Kidney epithelial cell (primary cell): ENCODE measurements around the gene DOCK4. TPM values are rescaled to one million over a fixed set of nuclear protein-coding genes. Genes with fewer than 3 reads are reported as not detected.

Source experiments
- DNase-seq: peaks from one replicate; pipeline ENCODE4 v3.0.0-alpha.2; 2010; ENCODE audit warnings: low read depth
- H3K27me3 ChIP-seq: 2 replicates; pipeline ENCODE4 v1.6.0; 2011; ENCODE audit warnings: low read length; ENCODE audit not compliant: control insufficient read depth, insufficient read depth
- H3K36me3 ChIP-seq: 2 replicates; pipeline ENCODE4 v1.5.1; 2011; ENCODE audit warnings: low read length; ENCODE audit not compliant: control insufficient read depth, insufficient read depth
- H3K4me3 ChIP-seq: 2 replicates; pipeline ENCODE4 v1.5.1; 2011; ENCODE audit warnings: low read depth, mild to moderate bottlenecking, control low read depth, low read length
- CTCF ChIP-seq: IDR thresholded peaks from 2 replicates; pipeline ENCODE4 v1.5.1; 2011; ENCODE audit warnings: mild to moderate bottlenecking, moderate library complexity, low read length, control low read depth, inconsistent platforms; ENCODE audit not compliant: insufficient read depth, poor library complexity, severe bottlenecking
- total RNA-seq: library from RNA; depleted of rRNA; stranded (reverse); fragments of >200 nt; gene quantifications from 2 replicates; pipeline ENCODE4 v1.2.3, GENCODE V29; 2015

DOCK4 gene
- total RNA-seq, 1 donor from 2014 or later = 16.8 TPM

DNA sequence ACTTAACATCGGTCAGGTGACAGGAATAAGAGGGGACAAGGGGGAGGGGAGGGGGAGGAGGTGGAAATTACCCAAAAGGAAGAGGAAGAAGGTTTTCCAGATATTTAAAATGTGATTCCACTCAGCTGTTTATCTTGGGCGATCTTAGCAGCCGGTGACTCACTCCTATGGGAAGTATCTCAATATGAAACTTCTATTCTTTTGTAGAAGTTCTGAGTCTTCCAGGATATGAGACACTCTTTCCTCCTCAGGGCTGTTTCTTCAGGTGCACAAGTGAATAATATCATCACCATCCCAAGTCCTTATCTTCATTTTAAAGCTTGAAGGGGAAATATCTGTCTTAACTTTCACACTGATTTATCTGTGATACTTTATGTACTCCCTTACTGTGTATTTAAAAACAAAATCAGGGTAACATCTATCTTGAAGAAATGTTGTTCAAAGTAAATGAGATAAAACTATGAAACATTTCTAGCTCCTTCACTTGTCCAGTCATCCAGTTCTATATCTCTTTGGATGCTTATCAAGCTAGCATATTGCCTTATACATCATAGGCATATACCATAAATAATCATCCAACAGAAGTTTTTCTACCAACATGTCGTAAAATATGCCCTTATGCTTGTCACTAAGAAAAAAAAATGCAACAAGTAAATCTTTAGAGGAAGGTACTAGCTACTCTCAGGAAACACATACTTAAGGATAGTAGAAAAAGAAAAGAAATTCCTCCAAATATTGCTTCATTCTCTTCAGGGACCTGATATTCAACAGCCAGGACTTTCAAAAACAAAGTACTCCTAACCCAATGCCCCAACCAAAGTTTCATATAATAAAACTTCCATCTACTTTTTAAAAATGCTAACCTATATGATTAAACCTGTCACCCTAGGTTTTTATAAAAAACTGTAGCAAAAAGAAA lies 13.7 kb downstream of the DOCK4 start:
- no peak overlapping the region for H3K4me3 ChIP-seq
- DNase-seq = peak; percentile 42
- no peak for TF ChIP-seq CTCF
- H3K27me3 ChIP-seq = no peaks in the 10 kb centered on the region
- H3K36me3 ChIP-seq = no peaks in the 10 kb centered on the region

DNA sequence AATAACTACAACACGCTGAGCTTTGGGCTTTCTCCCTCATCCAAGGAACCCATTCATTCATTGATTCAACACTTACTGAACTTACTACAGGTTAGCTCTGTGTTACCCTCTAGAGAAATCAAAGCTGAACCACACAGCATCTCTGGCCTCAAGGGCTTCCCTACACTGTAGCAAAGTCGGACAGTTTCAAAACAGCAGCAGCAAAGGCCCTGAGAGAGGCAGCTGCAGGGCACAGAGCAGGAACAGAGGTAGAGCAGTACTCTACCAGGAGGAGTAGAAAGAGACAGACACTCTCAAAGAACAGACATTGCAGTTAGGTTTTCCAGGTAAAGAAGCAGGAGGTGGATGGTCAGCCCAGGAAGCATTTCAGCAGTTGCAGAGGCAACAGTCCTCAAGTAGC lies 16.1 kb downstream of the DOCK4 start:
- Histone ChIP-seq H3K27me3 (no peaks in the 10 kb centered on the region), H3K36me3 (no peaks in the 10 kb centered on the region), H3K4me3 (no peak overlapping the region)
- TF ChIP-seq CTCF = no peak
- DNase-seq = no peak

GRCh38 chr7:112189691-112190090 lies 16.5 kb downstream of the DOCK4 start:
- Histone ChIP-seq H3K4me3 (no peak overlapping the region), H3K36me3 (no peaks in the 10 kb centered on the region), H3K27me3 (no peaks in the 10 kb centered on the region)
- DNase-seq = no peak
- no peak for TF ChIP-seq CTCF

DNA sequence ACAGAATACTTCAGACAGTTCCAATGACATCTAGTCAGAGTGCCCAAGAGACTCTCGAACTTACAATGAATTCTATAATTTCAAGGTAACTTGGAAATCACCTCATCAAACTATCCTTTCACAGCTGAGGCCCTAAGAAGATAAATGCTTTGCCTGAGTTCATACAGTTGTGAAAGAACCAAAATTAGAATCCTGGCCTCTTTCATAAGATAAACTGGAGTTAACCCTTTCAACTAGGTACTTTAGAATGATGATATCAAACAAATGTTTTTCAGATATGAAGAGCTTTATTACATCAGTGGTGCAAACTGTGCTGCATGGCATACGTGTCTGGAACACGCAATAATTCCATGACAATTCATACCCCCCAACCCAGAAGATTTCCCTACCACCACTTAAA lies 17.9 kb downstream of the DOCK4 start:
- no peak for DNase-seq

GRCh38 chr7:112186300-112186699 lies 19.9 kb downstream of the DOCK4 start:
- no peak for DNase-seq
- no peaks in the 10 kb centered on the region for H3K27me3 ChIP-seq
- H3K4me3 ChIP-seq = no peak overlapping the region
- no peaks in the 10 kb centered on the region for H3K36me3 ChIP-seq
- TF ChIP-seq CTCF = no peak

More for the DNA sequence above, 17.9 kb downstream of the DOCK4 start:
- no peaks in the 10 kb centered on the region for H3K36me3 ChIP-seq
- H3K27me3 ChIP-seq = no peaks in the 10 kb centered on the region
- H3K4me3 ChIP-seq = no peak overlapping the region
- no peak for TF ChIP-seq CTCF
